ENCODE measurements around the gene RER1.

RER1 gene

GRCh38 chr1:2352897-2353550, 38.6 kb upstream of the RER1 start:
- Histone ChIP-seq H3K36me3 (ENCODE audit: low read length) (no peaks in the 10 kb centered on the region), H2AFZ (ENCODE audit: low read depth, low read length, severe bottlenecking) (no peak overlapping the region), H3K9me3 (ENCODE audit: insufficient read depth, low read length) (no peaks in the 10 kb centered on the region), H3K27me3 (ENCODE audit: low read length) (no peaks in the 10 kb centered on the region), H4K20me1 (ENCODE audit: low read depth, low read length) (no peaks in the 10 kb centered on the region), H3K79me2 (ENCODE audit: insufficient read depth, low read length) (no peaks in the 10 kb centered on the region), H3F3A (ENCODE audit: insufficient read depth) (no peaks in the 10 kb centered on the region), H3K4me2 (ENCODE audit: low read depth, low read length, poor library complexity, severe bottlenecking) (no peak overlapping the region), H3K27ac (ENCODE audit: low read depth, low read length) (no peak overlapping the region), H3K4me3 (ENCODE audit: insufficient read depth, low read length, poor library complexity, severe bottlenecking) (no peak overlapping the region), H3K9ac (ENCODE audit: low read length) (no peak overlapping the region), H3K9me2 (replicated peaks; ENCODE audit: insufficient read depth, low read length) (no peaks in the 10 kb centered on the region)
- no peak for TF ChIP-seq CTCF (IDR thresholded peaks at IDR 0.05; ENCODE audit: insufficient read depth, low read length, poor library complexity, severe bottlenecking)
- TF ChIP-seq EZH2phosphoT487 (conservative IDR thresholded peaks at IDR 0.05; ENCODE audit: low read length): no peak

- no peaks in the 10 kb centered on the region for H3K79me2 ChIP-seq (ENCODE audit: insufficient read depth, low read length)
- no peaks in the 10 kb centered on the region for H3F3A ChIP-seq (ENCODE audit: insufficient read depth)
- H3K27ac ChIP-seq (ENCODE audit: low read depth, low read length): no peak overlapping the region
- no peaks in the 10 kb centered on the region for H3K36me3 ChIP-seq (ENCODE audit: low read length)
- H2AFZ ChIP-seq (ENCODE audit: low read depth, low read length, severe bottlenecking): no peak overlapping the region
- H4K20me1 ChIP-seq (ENCODE audit: low read depth, low read length): no peaks in the 10 kb centered on the region
- no peak overlapping the region for H3K4me2 ChIP-seq (ENCODE audit: low read depth, low read length, poor library complexity, severe bottlenecking)
- no peaks in the 10 kb centered on the region for H3K9me3 ChIP-seq (ENCODE audit: insufficient read depth, low read length)
- no peak for TF ChIP-seq CTCF (IDR thresholded peaks at IDR 0.05; ENCODE audit: insufficient read depth, low read length, poor library complexity, severe bottlenecking)
- no peak for TF ChIP-seq EZH2phosphoT487 (conservative IDR thresholded peaks at IDR 0.05; ENCODE audit: low read length)
- no peak overlapping the region for H3K4me3 ChIP-seq (ENCODE audit: insufficient read depth, low read length, poor library complexity, severe bottlenecking)
- no peaks in the 10 kb centered on the region for H3K9me2 ChIP-seq (replicated peaks; ENCODE audit: insufficient read depth, low read length)
- H3K27me3 ChIP-seq (ENCODE audit: low read length): no peaks in the 10 kb centered on the region
- no peak overlapping the region for H3K9ac ChIP-seq (ENCODE audit: low read length)
These were observed 37.8 kb upstream of the RER1 start for GRCh38 chr1:2353551-2354438.

DNA sequence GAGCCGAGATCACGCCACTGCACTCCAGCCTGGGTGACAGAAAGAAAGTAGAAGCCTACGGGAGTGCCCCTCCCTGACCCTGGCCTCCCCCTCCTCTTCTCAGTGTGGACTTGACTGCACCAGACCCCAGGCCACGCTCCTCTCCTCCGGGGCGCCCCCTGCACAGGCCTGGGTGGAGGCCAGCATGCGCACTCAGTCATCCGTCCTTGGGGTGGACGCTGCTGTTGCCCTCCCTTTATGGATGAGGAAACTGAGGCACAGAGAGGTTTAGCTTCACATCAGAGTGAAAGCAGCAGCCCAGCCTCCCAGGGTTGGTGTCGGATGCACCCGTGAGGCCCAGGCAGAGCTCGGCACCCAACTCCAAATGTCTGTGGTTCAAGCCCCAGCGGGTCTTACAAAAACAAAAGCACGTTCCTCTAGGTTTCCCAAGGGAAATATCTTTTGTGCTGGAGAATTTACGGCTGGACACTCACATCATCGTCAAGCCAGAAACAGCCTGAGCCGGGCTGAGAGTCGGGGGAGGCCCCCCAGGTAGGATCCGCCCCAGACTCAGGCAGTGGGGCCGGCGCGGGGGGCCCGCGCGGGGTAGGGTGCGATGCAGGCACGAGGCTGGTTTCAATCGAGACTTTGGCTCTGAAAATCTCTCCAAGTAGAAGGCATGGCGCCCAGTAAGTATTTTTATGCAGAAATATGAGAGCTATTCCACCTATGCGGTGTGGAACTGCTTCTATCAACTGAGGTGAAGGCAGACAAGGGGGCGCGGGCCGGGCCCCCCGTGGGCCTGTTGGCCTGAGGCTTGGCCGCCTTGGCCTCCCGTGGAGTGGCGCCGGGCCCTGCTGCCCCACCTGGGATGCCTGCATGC, 36.9 kb upstream of the RER1 start:
- Histone ChIP-seq H3K79me2 (ENCODE audit: insufficient read depth, low read length) (no peaks in the 10 kb centered on the region), H2AFZ (ENCODE audit: low read depth, low read length, severe bottlenecking) (no peak overlapping the region), H3K9ac (ENCODE audit: low read length) (no peak overlapping the region), H3K9me2 (replicated peaks; ENCODE audit: insufficient read depth, low read length) (no peaks in the 10 kb centered on the region), H3K9me3 (ENCODE audit: insufficient read depth, low read length) (no peaks in the 10 kb centered on the region), H3F3A (ENCODE audit: insufficient read depth) (no peaks in the 10 kb centered on the region), H3K4me3 (ENCODE audit: insufficient read depth, low read length, poor library complexity, severe bottlenecking) (no peak overlapping the region), H3K36me3 (ENCODE audit: low read length) (no peaks in the 10 kb centered on the region), H4K20me1 (ENCODE audit: low read depth, low read length) (no peaks in the 10 kb centered on the region), H3K27me3 (ENCODE audit: low read length) (no peaks in the 10 kb centered on the region), H3K4me2 (ENCODE audit: low read depth, low read length, poor library complexity, severe bottlenecking) (no peak overlapping the region), H3K27ac (ENCODE audit: low read depth, low read length) (no peak overlapping the region)
- TF ChIP-seq EZH2phosphoT487 (conservative IDR thresholded peaks at IDR 0.05; ENCODE audit: low read length) (no peak), CTCF (IDR thresholded peaks at IDR 0.05; ENCODE audit: insufficient read depth, low read length, poor library complexity, severe bottlenecking) (no peak)

Data from SU-DHL-6 (cell line).